ENCODE results near the gene SBF2.

- TF ChIP-seq CTCF (IDR thresholded peaks at IDR 0.05) (no peak), POLR2A (IDR thresholded peaks at IDR 0.05) (no peak)
Observed at GRCh38 chr11:9731256-9731655, 562.8 kb downstream of the SBF2 start.
